Measurements from ENCODE around the gene TMEM234.

DNA sequence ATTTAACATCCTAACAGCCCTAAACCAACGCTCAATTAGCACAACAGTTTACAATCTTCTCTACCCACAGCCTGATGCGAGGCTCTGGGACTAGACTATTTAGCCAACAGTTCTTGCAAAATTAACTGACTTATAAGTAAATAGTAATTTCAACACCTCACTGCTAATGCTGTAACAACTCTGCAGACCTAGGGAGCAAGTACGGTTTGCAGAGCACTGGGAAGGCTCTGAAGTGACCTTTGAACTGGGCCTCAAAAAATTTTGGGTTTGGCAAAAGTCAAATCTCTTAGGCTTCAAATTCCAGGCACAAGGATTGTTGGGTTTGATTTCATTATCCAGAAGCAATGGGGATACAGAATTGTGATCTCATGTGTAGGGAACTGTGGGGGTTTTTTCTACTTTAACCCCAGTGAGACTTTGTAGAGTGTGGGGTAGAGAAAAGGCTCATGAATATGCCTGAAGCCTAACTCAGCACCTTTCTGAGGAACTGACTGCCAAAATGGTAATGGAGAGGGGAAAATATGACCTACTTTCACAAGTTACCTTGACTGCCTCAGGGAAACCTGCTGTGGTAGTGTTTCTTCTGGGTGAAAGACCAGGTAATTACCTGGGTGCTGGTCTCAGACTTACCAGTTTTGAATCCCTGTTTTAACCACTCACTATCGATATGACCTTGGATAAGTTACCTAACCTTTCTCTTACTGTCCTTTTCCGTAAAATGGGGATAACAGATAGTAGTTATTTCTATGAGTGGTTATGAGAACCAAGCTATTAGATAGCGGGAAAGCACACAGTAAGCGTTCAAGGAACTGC, 43.6 kb downstream of the TMEM234 start:
- TF ChIP-seq, protein P1, sequence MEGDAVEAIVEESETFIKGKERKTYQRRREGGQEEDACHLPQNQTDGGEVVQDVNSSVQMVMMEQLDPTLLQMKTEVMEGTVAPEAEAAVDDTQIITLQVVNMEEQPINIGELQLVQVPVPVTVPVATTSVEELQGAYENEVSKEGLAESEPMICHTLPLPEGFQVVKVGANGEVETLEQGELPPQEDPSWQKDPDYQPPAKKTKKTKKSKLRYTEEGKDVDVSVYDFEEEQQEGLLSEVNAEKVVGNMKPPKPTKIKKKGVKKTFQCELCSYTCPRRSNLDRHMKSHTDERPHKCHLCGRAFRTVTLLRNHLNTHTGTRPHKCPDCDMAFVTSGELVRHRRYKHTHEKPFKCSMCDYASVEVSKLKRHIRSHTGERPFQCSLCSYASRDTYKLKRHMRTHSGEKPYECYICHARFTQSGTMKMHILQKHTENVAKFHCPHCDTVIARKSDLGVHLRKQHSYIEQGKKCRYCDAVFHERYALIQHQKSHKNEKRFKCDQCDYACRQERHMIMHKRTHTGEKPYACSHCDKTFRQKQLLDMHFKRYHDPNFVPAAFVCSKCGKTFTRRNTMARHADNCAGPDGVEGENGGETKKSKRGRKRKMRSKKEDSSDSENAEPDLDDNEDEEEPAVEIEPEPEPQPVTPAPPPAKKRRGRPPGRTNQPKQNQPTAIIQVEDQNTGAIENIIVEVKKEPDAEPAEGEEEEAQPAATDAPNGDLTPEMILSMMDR (IDR thresholded peaks at IDR 0.05): no peak
- no peak for TF ChIP-seq POLR2A (IDR thresholded peaks at IDR 0.05)
